GM18502 (cell line): ENCODE measurements around the gene NAPA.

Source experiments
- ATAC-seq: cut with Tn5 transposase; IDR thresholded peaks from one replicate; pipeline ENCODE4 v1.9.1; 2021; ENCODE audit warnings: mild to moderate bottlenecking; ENCODE audit not compliant: unreplicated experiment, poor library complexity

The NAPA gene

DNA sequence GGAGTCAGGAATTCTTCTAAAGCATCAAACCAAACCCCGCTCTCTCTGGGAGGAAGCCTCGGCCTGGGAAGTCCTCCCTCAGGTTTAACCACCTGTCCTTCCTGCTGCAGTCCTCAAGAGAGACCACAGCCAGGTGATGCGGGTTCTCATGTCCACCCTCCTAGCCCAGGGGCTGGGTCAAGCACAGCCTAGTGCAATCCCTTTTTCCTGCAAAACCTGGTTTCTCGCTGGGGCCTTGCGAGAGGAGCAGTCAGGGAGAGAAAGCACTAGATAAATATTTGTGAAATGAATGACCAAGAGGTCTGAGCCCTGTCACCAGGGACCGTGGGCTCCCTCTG lies 45.5 kb downstream of the NAPA start:
- no peak for ATAC-seq

DNA sequence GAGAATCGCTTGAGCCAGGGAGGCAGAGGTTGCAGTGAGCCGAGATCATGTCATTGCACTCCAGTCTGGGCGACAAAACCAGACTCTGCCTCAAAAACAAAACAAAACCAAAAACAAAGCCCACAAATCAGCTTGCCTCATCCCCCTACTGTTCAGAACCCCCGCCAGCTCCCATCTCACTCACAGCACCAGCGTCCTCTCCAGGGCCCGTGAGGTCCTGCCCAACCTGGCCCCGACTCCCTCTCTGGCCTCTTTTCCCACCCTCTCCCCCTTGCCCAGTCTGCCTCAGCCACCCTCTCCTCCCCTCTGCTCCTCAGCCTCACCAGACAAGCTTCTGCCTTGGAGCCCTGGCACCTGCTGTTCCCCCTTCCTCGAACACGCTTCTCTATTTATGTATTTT lies 46.9 kb downstream of the NAPA start:
- ATAC-seq: no peak

DNA sequence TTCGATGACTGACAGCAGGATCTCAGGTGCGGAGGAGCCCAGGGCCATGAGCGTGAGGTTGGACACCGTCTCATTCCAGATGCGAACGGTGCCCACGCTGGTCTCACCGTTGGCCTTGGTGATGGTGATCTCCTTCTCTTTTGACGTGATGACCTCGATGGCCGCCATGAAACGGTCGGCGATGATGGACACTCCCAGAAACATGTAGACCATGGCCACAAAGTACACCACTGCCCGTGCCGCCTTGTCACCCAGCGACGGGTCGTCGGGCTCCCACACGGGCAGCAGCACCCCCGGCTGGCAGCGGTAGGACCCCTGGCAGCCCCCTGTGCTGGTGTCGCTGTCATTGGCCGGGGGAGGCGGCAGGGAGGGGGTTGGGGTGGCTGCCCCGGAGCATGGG lies 48.9 kb downstream of the NAPA start:
- ATAC-seq: no peak

DNA sequence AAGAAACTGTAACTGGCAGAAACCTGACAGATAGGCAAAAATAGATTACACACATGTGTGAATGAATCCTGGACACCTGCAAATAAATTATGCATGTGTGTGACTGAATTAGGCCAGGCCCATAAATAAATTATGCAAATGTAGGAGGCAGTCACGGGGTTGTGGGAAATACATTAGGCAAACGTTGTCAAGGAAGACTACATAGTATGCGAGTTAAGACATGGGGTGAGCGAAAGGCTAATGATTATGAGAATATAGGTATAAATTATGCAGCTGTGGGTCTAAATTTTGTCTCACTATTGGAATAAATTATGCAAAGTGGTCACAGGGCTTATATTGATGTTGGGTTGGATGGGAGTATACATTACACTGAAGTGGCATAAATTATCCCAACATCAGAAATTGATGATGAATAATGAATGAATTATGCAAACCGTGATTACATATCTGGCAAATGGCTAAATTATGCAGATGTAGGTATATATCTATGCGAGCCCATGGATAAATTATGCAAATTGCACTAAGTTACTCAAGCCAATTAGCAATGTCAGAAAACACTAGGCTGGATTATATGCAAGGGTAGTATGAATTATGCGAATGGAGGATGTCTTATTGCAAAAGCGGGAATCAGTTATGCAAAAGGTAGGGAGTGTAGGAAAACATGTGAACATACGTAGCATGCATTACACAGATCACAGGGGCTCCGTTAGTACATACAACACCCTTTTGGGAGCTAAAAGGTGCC lies 50.0 kb downstream of the NAPA start:
- no peak for ATAC-seq

DNA sequence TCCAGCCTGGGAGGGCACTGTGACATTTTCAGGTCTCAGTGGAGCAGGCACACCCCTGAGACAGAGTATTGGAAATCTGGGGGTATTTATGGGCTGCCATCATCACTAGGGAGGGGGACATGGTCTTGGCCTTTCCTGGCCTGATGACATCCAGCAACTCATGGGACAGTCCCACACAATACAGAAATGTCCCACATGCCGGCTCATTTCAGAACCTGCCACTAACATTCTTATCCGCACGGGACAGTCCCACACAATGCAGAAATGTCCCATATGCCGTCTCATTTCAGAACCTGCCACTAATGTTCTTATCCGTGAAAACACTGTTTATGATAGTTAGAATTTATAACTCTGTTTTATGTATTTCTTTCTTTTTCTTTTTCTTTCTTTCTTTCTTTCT lies 53.0 kb downstream of the NAPA start:
- no peak for ATAC-seq

- no peak for ATAC-seq
Observed at GRCh38 chr19:47459477-47459876, 55.4 kb downstream of the NAPA start.

- no peak for ATAC-seq
Observed at GRCh38 chr19:47458672-47459071, 56.2 kb downstream of the NAPA start.

DNA sequence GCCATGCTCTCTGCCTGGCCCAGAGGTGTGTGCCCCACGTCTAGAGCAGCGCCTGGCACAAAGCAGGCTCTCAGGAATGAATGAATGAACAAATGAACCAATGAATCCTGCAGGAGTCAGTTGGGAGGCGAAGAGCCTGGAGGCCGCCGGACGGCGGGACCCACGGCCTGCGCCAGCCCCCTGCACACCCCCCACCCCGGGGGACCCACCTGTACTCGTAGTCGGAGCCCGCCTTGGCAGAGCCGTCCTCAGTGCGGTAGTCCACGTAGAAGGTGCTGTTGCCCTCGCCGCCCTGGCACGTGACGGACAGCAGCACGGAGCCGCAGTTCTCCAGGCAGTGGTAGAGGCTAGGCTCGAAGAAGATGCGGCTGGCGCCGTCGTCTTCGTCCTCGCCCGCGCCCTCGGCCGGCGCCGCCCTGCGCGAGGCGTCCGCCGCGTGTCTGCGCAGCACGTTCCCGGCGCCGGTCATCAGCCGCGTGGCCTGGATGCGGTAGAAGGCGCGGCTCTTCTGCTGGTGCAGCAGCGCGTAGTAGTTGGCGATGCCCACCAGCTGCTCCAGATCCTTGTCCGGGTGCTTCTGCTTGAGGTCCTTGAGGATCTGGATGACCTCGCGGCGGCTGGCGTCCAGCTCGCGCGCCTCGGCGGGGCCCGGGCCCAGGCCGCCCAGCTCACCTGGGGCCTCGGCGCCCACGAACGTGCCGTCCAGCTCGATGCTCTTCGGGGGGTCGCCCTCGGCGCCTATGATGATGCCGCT lies 58.0 kb downstream of the NAPA start:
- no peak for ATAC-seq

DNA sequence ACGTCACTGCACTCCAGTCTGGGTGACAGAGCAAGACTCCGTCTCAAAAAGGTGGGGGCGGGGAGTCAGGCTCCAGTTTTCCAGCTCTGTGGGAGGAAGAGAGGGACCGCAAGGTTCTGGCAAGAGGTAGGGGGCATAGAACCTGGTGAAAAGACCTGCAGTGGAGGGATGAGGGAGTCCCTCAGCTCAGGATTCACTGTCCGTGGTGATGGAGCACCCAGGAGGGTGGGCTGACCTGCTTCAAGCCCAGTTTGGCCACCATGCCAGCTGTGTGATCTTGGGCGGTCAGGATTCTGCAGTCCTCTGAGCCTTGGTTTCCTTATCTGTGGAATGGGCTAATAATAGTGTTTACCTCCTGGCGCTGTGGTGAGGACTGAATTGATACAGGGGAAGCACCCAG lies 64.4 kb downstream of the NAPA start:
- ATAC-seq: no peak

GRCh38 chr19:47448360-47448727 lies 66.5 kb downstream of the NAPA start:
- ATAC-seq: no peak

GRCh38 chr19:47447470-47448359 lies 67.1 kb downstream of the NAPA start:
- no peak for ATAC-seq

GRCh38 chr19:47446534-47447469 lies 68.1 kb downstream of the NAPA start:
- ATAC-seq: no peak

- ATAC-seq: no peak
Observed at GRCh38 chr19:47445937-47446402, 68.9 kb downstream of the NAPA start.

DNA sequence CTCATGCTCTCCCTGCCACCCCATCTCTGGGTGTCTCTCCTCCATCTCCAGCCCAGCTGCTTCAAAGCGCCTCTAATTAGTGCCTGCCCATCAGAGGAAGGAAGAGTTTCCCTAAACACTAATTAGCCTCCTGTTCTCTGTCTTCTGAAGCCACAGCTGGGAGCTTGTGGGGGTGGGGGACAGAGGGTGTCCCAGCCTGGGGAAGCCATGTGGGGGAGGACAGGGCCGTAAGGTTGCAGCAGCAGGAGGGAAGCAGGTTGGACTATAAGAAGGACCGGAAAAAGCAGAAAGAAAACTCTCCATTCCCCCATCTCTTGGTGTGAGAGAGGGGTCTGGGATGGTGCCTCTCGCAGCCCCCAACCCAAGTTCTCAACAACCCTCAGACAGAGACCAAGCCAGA lies 69.3 kb downstream of the NAPA start:
- no peak for ATAC-seq

GRCh38 chr19:47444388-47444821 lies 70.5 kb downstream of the NAPA start:
- ATAC-seq: no peak

DNA sequence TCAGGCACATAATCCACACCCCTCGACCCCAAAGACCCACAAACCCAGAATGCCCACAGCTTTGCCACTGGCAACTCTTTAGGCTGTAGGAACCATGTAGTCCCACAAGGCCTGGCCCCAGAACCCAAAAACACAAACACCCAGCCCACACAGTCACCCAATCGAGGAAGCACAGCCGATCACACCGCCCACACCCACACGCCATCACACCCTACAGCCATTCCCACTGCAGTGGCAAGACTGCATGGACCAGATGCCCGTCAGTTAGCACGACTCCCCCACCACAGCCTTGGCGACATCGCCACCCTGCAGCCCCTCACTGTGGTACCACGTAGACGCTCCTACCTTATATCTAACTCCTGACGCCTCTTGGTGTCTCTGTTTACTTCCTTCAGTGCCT lies 71.5 kb downstream of the NAPA start:
- no peak for ATAC-seq

GRCh38 chr19:47438793-47439220 lies 76.1 kb downstream of the NAPA start:
- ATAC-seq: no peak
